GM13977 (cell line): ENCODE results near the gene SERPINH1.

Source experiments
- DNase-seq: peaks from one replicate; pipeline ENCODE4 v3.0.0; 2012; ENCODE audit warnings: low spot score
- CTCF ChIP-seq: IDR thresholded peaks from 2 replicates; pipeline ENCODE4 v1.5.1; 2012; ENCODE audit warnings: mild to moderate bottlenecking, control low read depth; ENCODE audit not compliant: insufficient read depth; ENCODE audit errors: extremely low read depth, missing control alignments
- in situ Hi-C: fragments of 300-500 bp; cut with MboI; formaldehyde crosslinking; loops from one replicate; pipeline ENCODE4 v1.12.0; 2022; ENCODE audit warnings: low sequenced_read_pairs, low pct_unique_long_range_greater_than_20kb, mixed read lengths, inconsistent platforms; ENCODE audit not compliant: unreplicated experiment

Gene SERPINH1

DNA sequence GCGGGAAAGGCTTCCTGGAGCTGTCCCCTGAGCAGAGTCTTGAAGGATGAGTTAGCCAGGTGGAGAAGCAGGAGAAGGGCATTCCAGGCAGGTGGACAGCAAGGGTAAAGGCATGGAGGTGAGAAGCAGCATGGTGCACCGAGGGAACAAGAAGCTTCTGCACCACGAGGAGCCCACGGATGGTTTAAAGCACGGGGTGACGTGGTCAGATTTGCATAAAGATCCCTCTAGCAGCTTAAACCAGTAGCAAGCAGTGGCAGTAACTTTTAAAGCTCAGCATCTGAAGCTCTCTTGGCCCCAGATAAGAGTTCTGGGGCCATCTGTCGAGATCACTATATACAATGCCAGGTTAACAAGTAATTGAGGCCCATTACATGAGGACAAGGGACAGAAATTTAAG is 36.8 kb downstream of the SERPINH1 start:
- TF ChIP-seq CTCF: no peak
- DNase-seq: no peak
- in situ Hi-C loops: no loop called here

GRCh38 chr11:75600356-75600755 is 38.3 kb downstream of the SERPINH1 start:
- DNase-seq: no peak
- no peak for TF ChIP-seq CTCF
- in situ Hi-C loops: no loop called here

- DNase-seq: no peak
- in situ Hi-C loops: no loop called here
- no peak for TF ChIP-seq CTCF
Measured at GRCh38 chr11:75601494-75601893, 39.4 kb downstream of the SERPINH1 start.

DNA sequence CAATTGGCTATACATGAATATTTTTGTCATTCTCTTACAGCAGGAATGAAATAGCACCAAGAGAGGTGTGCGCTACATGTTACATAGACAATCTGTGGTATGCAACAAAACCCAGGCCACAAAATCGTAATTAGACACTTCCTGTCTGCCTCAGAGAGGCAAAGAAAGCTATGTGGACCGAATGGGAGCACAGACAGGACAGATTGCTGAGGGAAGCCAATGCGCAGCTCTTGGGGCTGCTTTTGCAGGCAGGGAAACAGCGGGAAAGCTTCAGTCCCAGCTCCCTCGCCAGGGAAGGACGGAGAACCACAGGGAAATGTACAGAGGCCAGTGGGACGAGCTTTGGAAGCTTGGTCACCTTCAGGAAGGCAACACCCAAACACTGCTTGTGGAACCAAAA is 40.9 kb downstream of the SERPINH1 start:
- in situ Hi-C loops: no loop called here
- no peak for TF ChIP-seq CTCF
- no peak for DNase-seq

DNA sequence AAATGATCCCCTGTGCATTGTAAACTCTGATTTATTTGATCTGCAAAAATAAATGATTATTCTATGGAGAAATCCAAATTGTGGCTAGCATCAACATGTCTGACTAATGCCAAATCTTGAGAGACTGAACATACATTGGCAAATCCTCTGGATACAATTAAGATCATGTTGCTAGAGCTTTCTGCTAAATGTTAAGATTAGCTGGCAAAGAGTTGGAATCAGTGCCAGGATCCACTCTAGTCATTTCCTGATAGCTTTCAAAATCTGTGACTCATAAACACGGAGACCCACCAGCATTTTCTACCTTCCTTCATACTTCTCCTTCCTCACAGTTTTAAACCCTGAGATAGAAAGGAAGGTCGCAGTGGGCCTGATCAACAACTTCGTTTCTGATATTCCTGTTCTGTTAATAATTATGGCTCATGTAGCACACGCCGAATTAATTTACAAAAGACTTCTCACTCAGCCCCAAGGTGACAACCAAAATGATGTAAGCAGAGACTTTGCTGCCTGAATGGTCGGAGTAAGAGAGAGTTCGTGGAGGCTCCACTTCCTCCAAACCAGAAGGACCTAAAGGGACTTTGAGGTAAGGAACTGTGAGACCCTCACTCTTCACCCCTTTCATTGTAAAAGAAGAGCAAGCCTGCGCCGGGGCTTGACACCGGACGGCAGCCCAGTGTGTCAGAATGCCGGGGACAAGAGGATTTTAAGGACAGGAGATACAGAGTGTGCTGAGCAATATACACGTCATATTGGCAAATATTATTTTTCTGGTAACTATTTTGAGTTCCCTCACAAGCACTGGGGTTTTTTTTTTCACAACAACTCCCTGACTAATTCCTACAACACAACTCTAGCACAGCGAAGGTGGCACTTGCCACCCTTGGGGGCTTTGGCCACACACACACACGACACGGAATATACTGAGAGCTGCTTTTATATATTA is 42.0 kb downstream of the SERPINH1 start:
- in situ Hi-C loops: no loop called here
- DNase-seq: no peak
- no peak for TF ChIP-seq CTCF

DNA sequence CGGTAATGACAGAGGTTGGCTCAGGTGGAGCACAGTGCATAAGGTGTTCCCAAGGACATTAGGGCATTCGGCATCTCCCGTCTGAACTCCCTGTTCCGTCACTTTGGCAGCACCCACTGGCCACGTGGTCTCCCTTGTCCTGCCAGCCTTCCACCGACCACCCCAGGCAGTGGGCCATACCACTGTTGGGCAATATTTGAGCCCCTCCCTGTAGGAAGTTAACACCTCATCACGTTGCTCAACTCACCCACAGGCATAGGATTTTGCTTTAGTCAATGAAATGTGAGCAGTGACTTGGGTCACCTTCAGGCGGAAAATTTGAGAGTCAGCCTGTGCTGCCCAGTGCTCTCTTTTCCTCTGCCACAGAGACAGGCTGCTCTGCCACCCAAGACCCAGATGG is 44.0 kb downstream of the SERPINH1 start:
- in situ Hi-C loops: no loop called here
- TF ChIP-seq CTCF: no peak
- no peak for DNase-seq

- no peak for TF ChIP-seq CTCF
- no peak for DNase-seq
- in situ Hi-C loops: no loop called here
Measured at GRCh38 chr11:75611823-75612222, 49.8 kb downstream of the SERPINH1 start.
